NCI-H1694 (cell line): ENCODE measurements around the gene GTF3C1.
"Not testable (repeated sequence)": the region's sequence is repeated elsewhere in the genome, so short reads cannot be mapped to it uniquely, and the experiment has no call there.

Experiments
- DNase-seq: peaks from one replicate; lab custom pipeline; 2025; lab: John Stamatoyannopoulos, UW

The GTF3C1 gene

GRCh38 chr16:27441998-27442397 is 107.7 kb downstream of the GTF3C1 start:
- DNase-seq: no peak

GRCh38 chr16:27441276-27441675 is 108.4 kb downstream of the GTF3C1 start:
- no peak for DNase-seq

- no peak for DNase-seq
These were observed 110.3 kb downstream of the GTF3C1 start for GRCh38 chr16:27439271-27440018.

GRCh38 chr16:27437946-27438345 is 111.8 kb downstream of the GTF3C1 start:
- no peak for DNase-seq

GRCh38 chr16:27436921-27437650 is 112.6 kb downstream of the GTF3C1 start:
- no peak for DNase-seq

- no peak for DNase-seq
These were observed 113.6 kb downstream of the GTF3C1 start for GRCh38 chr16:27436065-27436464.

GRCh38 chr16:27435146-27435545 is 114.6 kb downstream of the GTF3C1 start:
- not testable (repeated sequence) for DNase-seq

- no peak for DNase-seq
These were observed 115.3 kb downstream of the GTF3C1 start for GRCh38 chr16:27434141-27435051.

- no peak for DNase-seq
These were observed 116.1 kb downstream of the GTF3C1 start for GRCh38 chr16:27433636-27434035.

GRCh38 chr16:27433191-27433590 is 116.5 kb downstream of the GTF3C1 start:
- not testable (repeated sequence) for DNase-seq

GRCh38 chr16:27432558-27432957 is 117.2 kb downstream of the GTF3C1 start:
- DNase-seq: no peak

GRCh38 chr16:27431773-27432532 is 117.8 kb downstream of the GTF3C1 start:
- DNase-seq: no peak

GRCh38 chr16:27430923-27431484 is 118.7 kb downstream of the GTF3C1 start:
- no peak for DNase-seq

GRCh38 chr16:27430512-27430911 is 119.2 kb downstream of the GTF3C1 start:
- DNase-seq: no peak

GRCh38 chr16:27429981-27430441 is 119.7 kb downstream of the GTF3C1 start:
- no peak for DNase-seq

GRCh38 chr16:27429330-27429871 is 120.3 kb downstream of the GTF3C1 start:
- DNase-seq: no peak

- no peak for DNase-seq
These were observed 121.5 kb downstream of the GTF3C1 start for GRCh38 chr16:27428026-27428785.

- DNase-seq: no peak
These were observed 122.2 kb downstream of the GTF3C1 start for GRCh38 chr16:27427538-27427937.

- DNase-seq: peak; percentile 11
These were observed 123.0 kb downstream of the GTF3C1 start for GRCh38 chr16:27426423-27427408.
